Measurements from ENCODE around the gene ATG14.

DNA sequence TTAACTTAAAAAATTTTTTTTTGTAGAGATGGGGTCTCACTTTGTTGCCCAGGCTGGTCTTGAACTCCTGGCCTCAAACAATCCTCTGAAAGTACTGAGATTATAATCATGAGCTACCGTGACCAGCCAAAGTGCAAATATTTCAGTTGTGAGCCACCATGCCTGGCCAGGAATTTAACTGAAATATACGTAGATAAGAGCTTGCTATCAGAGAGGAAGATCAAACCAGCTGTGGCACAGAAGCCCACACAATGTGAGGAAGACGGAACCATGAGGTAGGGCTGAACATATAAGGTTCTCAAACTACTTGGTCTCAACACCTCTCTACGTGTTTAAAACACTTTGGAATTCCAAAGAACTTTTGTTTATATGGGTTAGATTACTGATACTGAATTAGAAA, 29.1 kb downstream of the ATG14 start:
- TF ChIP-seq EZH2 (IDR thresholded peaks at IDR 0.05), result no peak
- no peak for TF ChIP-seq POLR2AphosphoS5 (IDR thresholded peaks at IDR 0.05; ENCODE audit: borderline replicate concordance, low read depth, low read length)
- TF ChIP-seq FOXP2 (optimal IDR thresholded peaks at IDR 0.05; ENCODE audit: control extremely low read depth, extremely low read length, insufficient read depth), result no peak
